ENCODE measurements around the gene TEX36. TPM values are rescaled to one million over a fixed set of nuclear protein-coding genes. Genes with fewer than 3 reads are reported as not detected.
"Not testable (repeated sequence)": the region's sequence is repeated elsewhere in the genome, so short reads cannot be mapped to it uniquely, and the experiment has no call there.

Gene TEX36
- 0.41 TPM for total RNA-seq

DNA sequence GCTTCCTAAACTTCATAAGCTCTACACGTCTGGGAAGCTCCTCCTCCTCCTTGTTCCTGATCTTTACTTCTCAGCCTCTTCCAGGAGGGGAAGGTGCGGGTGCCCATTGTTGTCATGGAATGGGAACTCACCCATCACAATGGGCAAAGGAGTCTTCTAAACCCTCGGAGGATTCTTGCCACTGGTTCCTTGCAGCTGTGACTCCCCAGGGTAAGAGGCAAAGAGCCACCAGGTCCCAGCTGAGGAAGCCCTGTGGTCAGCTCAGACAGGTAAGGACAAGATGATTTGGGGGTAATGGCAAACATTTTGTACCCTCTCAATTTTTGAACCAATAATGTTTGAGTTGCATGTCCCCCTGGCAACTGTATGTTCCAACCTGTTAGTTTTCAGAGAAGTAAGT, at the start of gene TEX36:
Gene TEX36, minus strand, starts transcription at position 101 of the 400 bp plus-strand sequence. CDS start 174 bp downstream, outside the sequence.
- DNase-seq (ENCODE audit: low spot score in 2 of 2) (no peak), FAIRE-seq (no peak)

GRCh38 chr10:125727436-125727835, 44.5 kb upstream of the TEX36 start:
- DNase-seq (ENCODE audit: low spot score in 2 of 2) (no peak), FAIRE-seq (no peak)

DNA sequence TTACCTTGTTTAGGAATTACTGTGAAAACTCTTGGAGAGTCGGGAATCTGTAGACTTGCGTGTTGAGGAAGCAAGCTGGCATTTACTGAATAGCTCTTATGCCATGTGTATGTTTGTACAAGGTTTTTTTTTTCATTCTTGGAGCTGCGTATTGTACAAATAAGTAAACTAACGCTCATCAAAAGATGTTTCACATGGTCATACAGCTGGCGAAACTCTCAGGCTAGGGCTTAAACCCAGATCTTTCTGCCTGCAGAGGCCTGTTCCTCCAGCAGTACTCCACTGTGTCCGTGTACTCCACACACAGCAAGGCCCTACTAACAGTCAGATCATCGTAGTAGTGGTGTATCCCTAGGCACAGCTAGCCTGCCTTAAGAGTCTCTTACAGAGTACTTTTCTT, 44.0 kb upstream of the TEX36 start:
- FAIRE-seq, result no peak
- DNase-seq (ENCODE audit: low spot score in 2 of 2), result no peak

- FAIRE-seq (no peak), DNase-seq (ENCODE audit: low spot score in 2 of 2) (no peak)
Measured at GRCh38 chr10:125722811-125723210, 39.8 kb upstream of the TEX36 start.

- no peak for FAIRE-seq
Measured at GRCh38 chr10:125721035-125721434, 38.1 kb upstream of the TEX36 start.

DNA sequence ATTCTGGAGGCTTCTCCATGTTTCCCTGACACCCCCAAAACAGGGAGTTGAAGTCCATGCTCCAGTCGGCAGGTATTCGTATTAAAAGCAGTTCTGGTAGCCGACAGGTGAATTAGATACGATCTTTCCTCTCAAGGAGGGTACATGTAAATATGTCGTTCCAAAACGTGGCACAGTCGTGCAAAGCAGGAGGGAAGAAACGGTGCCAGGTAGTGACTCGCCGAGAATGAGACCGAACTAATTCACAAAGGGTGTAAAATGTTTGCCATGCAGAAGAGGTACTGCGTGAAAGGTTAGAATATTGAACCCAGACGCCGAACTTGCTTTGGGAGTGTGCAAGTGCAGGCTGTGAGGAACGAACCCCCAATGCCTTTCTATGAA, 37.0 kb upstream of the TEX36 start:
- FAIRE-seq (no peak), DNase-seq (ENCODE audit: low spot score in 2 of 2) (no peak)

More at GRCh38 chr10:125721035-125721434, 38.1 kb upstream of the TEX36 start:
- DNase-seq (ENCODE audit: low spot score in 2 of 2), result no peak

DNA sequence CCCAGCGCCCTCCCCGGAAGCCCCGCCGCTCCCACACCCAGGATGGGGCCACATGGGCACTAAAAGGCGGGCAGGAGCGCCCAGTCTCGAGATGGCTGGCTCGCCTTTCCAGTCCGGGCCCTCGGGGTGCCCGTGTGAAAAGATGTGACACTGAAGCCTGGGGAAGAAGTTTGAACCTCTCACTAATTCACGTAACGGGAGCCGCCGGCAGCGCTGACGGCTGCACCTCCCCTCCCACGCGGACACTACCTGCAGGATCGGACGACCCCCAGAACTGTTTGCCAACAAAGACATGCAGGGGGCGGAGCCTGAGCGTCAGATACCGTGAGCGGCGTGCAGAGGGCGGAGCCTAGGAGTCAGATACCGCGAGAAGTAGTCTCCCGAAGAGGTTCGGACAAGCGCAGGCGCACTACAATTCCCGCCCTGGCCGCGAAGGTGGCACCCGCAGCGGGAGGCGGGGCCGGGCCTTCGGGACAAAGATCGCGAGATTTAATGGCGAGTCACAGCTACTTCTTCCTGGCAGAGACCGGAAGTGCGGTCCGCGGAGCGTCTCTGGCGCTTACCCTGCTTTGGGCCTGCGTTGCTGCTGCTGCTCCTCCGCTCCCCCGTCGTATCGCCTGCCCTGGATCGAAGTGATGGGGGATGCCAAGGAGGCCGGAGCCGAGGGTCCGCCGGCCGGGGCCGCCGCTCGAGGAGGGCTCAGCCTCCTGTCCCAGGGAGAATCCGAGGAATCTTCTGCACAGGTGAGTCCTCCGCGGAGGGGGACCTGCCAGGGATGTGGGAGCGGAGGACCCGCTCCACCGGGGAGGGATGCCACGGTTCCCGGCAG, 36.4 kb upstream of the TEX36 start, which contains the start of gene EDRF1:
Gene EDRF1, plus strand, starts transcription at position 537 of the 829 bp plus-strand sequence. Its CDS starts 99 bp downstream, at position 636.
- FAIRE-seq (no peak), DNase-seq (ENCODE audit: low spot score in 2 of 2) (peak; percentile 86 to 95)

GRCh38 chr10:125714728-125715127, 31.8 kb upstream of the TEX36 start:
- not testable (repeated sequence) for DNase-seq (ENCODE audit: low spot score in 2 of 2); FAIRE-seq

GRCh38 chr10:125711110-125711750, 28.3 kb upstream of the TEX36 start:
- no peak for FAIRE-seq
- no peak for DNase-seq (ENCODE audit: low spot score in 2 of 2)

DNA sequence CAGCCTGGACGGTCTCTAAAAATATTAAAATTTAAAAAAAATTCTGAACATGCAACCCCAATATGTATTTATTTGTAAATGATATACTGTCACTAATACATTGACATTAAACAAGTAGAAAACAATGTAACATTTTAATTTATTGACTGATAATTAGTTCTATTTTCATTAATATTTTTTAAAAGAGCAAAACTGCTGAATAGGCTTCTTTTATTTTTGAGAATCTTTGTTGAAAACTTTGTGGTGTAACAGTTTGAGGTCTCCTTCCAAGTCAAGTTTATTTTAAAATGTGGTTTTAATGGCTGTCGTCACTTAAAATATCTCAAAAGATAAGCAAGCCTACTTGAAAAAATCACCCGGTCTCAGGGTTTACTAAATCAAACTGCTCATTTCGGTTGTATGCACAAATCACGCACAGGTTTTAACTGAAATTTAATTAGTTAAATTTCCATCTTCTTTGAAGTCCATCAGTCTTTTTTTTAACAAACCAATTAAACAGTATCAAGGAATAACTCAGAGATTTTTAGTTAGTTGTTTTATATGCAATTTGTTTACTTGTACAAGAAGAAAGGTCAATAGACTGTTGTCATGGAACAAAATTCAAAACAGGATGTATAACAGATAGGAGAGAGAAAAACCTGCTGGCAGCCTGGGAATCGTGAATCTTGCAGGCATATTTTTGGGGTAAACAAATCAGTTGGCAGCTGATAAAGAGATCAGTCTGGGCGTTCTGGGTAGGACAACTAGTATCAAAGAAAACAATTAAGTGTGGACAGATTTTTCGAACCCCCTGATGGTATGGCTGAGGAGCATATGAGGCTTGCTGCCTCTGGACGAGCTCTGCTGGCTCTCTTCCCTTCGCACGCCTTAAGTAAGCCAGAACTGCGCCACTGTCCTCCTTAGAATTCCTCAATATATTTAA, 26.9 kb upstream of the TEX36 start:
- FAIRE-seq, result no peak
- DNase-seq (ENCODE audit: low spot score in 2 of 2), result no peak

GRCh38 chr10:125708971-125709503, 26.1 kb upstream of the TEX36 start:
- DNase-seq (ENCODE audit: low spot score in 2 of 2) (no peak), FAIRE-seq (no peak)

GRCh38 chr10:125707541-125708468, 24.8 kb upstream of the TEX36 start:
- DNase-seq (ENCODE audit: low spot score in 2 of 2) (no peak), FAIRE-seq (no peak)

- DNase-seq (ENCODE audit: low spot score in 2 of 2) (no peak), FAIRE-seq (no peak)
Measured at GRCh38 chr10:125700355-125700911, 17.5 kb upstream of the TEX36 start.

GRCh38 chr10:125699562-125700143, 16.7 kb upstream of the TEX36 start:
- DNase-seq (ENCODE audit: low spot score in 2 of 2) (no peak), FAIRE-seq (no peak)

DNA sequence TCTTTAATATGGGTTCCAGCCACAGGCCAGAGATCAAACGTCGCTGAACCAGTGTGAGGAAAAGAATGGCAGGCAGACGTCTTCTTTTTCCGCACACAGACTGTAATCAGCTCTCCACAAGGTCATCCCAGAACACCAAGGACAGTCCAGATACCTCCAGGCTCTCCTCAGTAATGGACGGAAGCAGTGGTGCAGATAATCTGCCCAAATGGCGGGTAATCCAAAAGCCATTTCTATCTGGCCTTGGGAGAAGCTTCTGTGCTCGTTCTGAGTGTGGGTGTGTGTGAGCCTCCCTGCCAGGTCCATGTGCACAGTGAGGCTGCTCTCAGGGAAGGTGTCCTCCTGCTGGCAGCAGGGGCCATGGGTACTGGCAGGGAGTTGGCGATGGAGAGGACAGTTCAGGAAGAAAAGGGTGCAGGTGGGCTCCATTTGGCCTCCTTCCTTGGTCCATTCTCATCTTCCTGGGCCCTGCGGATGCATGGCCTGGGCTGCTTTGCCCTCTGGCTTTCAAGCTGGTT, 15.6 kb upstream of the TEX36 start:
- FAIRE-seq (no peak), DNase-seq (ENCODE audit: low spot score in 2 of 2) (no peak)

DNA sequence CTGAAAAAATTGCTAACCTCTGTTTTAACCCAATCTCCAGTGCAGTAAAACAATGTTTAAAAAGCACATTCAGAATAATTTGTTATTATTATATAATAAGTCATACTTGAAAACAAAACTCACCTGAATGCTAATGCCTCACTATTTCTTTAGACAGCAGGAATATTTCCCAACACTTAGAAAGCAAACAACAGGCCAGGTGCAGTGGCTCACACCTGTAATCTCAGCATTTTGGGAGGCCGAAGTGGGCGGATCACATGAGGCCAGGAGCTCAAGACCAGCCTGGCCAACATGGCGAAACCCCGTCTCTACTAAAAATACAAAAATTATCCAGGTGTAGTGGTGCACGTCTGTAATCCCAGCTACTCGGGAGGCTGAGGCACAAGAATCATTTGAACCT, 13.9 kb upstream of the TEX36 start:
- not testable (repeated sequence) for DNase-seq (ENCODE audit: low spot score in 2 of 2); FAIRE-seq

DNA sequence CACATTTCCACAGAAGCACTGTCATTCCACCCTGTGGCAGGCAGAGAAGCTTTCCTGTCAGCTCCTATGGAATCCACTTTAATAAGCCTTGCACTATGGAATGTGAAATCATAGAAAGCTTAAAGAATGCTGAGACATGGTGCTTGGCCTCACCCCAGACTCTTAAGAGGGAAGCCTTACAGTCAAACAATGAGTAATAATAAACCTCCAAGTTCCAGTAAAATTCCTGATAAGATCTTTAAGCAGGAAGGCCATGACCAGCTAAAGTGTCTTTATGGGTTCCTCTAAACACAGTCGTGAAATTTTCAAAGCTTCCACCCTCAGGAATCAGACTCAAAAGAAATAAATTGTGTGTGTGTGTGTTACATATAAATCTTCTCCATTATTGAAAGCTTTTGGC, 11.9 kb upstream of the TEX36 start:
- no peak for FAIRE-seq
- no peak for DNase-seq (ENCODE audit: low spot score in 2 of 2)

- FAIRE-seq (no peak), DNase-seq (ENCODE audit: low spot score in 2 of 2) (no peak)
Measured at GRCh38 chr10:125693524-125693847, 10.5 kb upstream of the TEX36 start.

All from frontal cortex (tissue), 4 donors.